BLaER1 (cell line): ENCODE data around the gene KLHL30.

Experiments
- H3K27ac ChIP-seq: shearing (Covaris generic); formaldehyde crosslinking; 2 replicates; pipeline ENCODE4 v1.8.1; 2022
- H3K27me3 ChIP-seq: shearing (Covaris generic); formaldehyde crosslinking; 2 replicates; pipeline ENCODE4 v1.8.1; 2022
- H3K36me3 ChIP-seq: shearing (Covaris generic); formaldehyde crosslinking; 2 replicates; pipeline ENCODE4 v1.8.1; 2022
- H3K4me1 ChIP-seq: shearing (Covaris generic); formaldehyde crosslinking; 2 replicates; pipeline ENCODE4 v1.8.1; 2022
- H3K4me2 ChIP-seq: shearing (Covaris generic); formaldehyde crosslinking; 2 replicates; pipeline ENCODE4 v1.8.1; 2022
- H3K4me3 ChIP-seq: shearing (Covaris generic); formaldehyde crosslinking; 2 replicates; pipeline ENCODE4 v1.8.1; 2022
- H3K9ac ChIP-seq: shearing (Covaris generic); formaldehyde crosslinking; 2 replicates; pipeline ENCODE4 v1.8.1; 2022
- H3K9me3 ChIP-seq: shearing (Covaris generic); formaldehyde crosslinking; 2 replicates; pipeline ENCODE4 v1.8.1; 2022
- H4K20me1 ChIP-seq: shearing (Covaris generic); formaldehyde crosslinking; 2 replicates; pipeline ENCODE4 v1.8.1; 2022
- Cebpa-rat ChIP-seq: shearing (Covaris generic); IDR thresholded peaks from 2 replicates; pipeline ENCODE4 v1.8.1; 2022

Gene KLHL30

DNA sequence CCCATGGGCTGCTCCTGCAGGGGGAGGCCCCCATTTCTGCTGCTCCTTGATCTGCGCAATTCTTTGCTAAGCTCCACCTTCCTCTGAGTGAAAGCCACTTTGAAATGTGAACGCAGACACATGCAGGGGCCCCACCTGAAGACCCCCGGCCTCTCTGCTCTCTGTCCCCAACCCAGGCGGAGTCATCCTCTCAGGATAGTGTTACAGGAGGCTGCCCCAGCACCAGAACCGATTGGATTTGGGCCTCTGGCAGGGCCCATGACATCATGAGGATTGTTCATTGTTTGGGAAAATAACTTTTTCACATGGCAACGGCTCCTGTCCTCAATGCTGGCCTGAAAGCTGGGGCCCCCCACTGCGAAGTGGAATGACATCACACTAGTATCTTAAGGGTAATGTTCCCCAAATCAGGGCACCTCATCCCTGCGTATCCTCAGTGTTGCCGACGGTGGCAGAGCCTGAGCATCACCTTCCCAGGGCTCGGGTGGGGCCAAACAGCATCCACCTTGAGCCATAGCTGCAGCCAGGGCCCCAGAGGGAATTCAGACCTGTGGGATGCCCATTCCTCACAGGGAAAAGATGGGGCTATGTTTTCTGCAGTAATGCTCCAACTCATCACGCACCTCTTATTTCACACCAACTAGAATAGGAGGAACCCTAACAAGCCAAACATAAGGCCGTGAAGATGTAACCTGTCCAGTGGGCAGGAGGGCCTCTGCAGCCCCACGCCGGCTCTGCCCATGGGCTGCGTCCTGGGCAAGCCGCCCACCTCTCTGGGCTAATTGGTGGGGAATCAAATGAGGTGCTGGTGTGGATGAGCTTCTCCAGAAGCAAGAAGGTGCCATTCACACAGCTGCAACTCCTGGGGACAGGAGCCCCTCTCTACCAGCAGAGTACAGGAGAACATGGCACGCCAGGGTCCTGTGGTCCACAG, 17.6 kb downstream of the KLHL30 start:
- Histone ChIP-seq H3K4me2 (peak overlapping the region; percentile 42), H3K27ac (no peak overlapping the region), H3K9me3 (no peaks in the 10 kb centered on the region; the same call in 1 of the 2 replicates), H4K20me1 (0 out of 2 replicates have a peak, but pooled peaks cover 6% of the 10 kb centered on the region), H3K4me3 (no peak overlapping the region), H3K27me3 (peaks cover 10% of the 10 kb centered on the region; the same call in 1 of the 2 replicates), H3K9ac (no peak overlapping the region), H3K36me3 (no peaks in the 10 kb centered on the region), H3K4me1 (peaks cover 45% of the 10 kb centered on the region)
- TF ChIP-seq Cebpa-rat = no peak

DNA sequence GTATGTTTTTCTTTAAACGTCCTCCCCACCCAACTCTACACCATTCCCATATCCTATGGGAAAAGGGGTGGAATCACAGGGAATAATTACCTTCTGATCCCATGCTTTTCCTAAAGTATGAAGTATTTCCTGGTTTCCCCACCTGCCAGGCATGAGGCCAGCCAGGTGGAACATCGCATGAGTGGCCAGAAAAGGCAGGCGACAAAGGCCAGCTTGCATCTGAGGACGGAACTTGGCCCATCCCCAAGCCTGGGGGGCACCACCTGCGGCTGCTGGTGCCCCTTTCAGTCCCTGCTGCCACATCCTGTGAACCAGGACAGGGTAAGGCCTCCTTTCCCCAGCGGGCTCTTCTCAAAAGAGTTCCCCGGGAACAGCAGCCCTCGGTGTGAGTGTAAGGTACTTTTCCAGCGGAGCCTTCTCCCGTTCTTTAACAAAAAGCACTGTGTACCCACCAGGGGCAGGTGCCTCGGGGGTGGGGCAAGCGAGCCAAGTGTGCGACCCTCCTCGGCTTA, 19.1 kb downstream of the KLHL30 start:
- Histone ChIP-seq H4K20me1 (0 out of 2 replicates have a peak, but pooled peaks cover 6% of the 10 kb centered on the region), H3K9me3 (no peaks in the 10 kb centered on the region; the same call in 1 of the 2 replicates), H3K9ac (no peak overlapping the region), H3K4me2 (no peak overlapping the region), H3K36me3 (no peaks in the 10 kb centered on the region), H3K4me1 (peaks cover 44% of the 10 kb centered on the region), H3K27ac (no peak overlapping the region), H3K27me3 (peaks cover 10% of the 10 kb centered on the region; the same call in 1 of the 2 replicates), H3K4me3 (no peak overlapping the region)
- TF ChIP-seq Cebpa-rat = no peak

DNA sequence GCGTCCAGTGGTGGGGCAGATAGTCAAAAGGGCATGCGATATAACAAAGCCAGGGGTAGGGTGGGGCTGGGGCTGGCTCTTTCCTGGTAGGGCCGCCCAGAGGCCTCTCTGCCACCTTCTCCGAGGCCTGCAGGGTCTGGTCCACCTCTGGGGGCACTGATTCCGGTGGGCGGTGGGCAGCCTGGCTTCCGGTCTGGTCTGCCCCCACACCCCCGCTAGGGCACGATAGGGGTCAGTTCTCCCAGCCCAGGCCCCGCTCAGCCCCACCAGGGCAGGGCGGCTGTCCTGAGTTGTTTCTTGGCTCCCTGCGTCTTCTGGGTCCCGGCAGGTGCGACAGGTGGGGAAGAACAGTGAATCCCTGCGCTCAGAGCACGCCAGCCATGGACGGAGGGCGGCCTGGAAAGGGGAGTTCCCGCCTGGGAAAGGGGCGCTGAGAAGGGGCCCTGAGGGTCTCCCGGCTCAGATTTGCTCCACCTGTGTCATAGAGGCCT, 19.6 kb downstream of the KLHL30 start:
- H4K20me1 ChIP-seq = 0 out of 2 replicates have a peak, but pooled peaks cover 6% of the 10 kb centered on the region
- peak overlapping the region; percentile 99; the same call in 1 of the 2 replicates for H3K4me2 ChIP-seq
- no peak overlapping the region for H3K9ac ChIP-seq
- no peaks in the 10 kb centered on the region for H3K36me3 ChIP-seq
- H3K4me3 ChIP-seq = no peak overlapping the region
- H3K27me3 ChIP-seq = peaks cover 10% of the 10 kb centered on the region; the same call in 1 of the 2 replicates
- no peak overlapping the region for H3K27ac ChIP-seq
- TF ChIP-seq Cebpa-rat = no peak
- no peaks in the 10 kb centered on the region; the same call in 1 of the 2 replicates for H3K9me3 ChIP-seq
- peaks cover 46% of the 10 kb centered on the region for H3K4me1 ChIP-seq

DNA sequence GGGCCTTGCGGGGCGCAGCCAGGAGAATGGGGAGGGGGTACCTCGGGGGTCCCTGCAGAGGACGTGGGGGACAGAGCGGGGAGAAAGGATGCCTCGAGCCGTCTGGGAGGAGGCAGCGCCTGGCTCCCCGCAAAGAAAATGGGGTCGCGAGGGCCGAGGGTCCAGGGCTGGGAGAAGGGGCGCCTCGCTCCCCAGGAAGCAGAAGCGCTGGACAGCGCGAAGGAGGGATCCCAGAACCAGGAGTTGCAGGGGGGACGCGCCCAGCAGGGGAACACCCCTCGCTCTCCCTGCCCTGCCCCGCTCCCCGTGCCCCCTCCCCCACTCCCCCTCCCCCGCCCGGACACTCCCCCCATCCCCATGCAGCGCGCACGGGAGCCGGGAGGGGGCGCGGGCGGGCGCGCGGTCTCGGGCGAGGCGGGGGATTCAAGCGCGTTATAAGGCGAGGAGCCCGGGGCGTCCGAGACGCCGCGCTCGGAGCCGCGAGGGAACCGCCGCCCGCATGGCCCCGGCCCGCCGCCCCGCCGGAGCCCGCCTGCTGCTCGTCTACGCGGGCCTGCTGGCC, 20.1 kb downstream of the KLHL30 start, which contains the start of gene ERFE:
ERFE (plus strand) TSS at position 462 of the 562 bp plus-strand sequence; CDS start at position 500, 38 bp downstream.
- TF ChIP-seq Cebpa-rat = no peak
- peaks cover 10% of the 10 kb centered on the region; the same call in 1 of the 2 replicates for H3K27me3 ChIP-seq
- H3K36me3 ChIP-seq = no peaks in the 10 kb centered on the region
- H4K20me1 ChIP-seq = 0 out of 2 replicates have a peak, but pooled peaks cover 6% of the 10 kb centered on the region
- H3K4me2 ChIP-seq = peak within 1 kb of the TSS; percentile 99
- H3K4me3 ChIP-seq = peak within 1 kb of the TSS; percentile 73
- H3K9me3 ChIP-seq = no peaks in the 10 kb centered on the region; the same call in 1 of the 2 replicates
- peak within 1 kb of the TSS; percentile 79 for H3K27ac ChIP-seq
- H3K4me1 ChIP-seq = peaks cover 46% of the 10 kb centered on the region
- H3K9ac ChIP-seq = peak within 1 kb of the TSS; percentile 81; the same call in 1 of the 2 replicates

DNA sequence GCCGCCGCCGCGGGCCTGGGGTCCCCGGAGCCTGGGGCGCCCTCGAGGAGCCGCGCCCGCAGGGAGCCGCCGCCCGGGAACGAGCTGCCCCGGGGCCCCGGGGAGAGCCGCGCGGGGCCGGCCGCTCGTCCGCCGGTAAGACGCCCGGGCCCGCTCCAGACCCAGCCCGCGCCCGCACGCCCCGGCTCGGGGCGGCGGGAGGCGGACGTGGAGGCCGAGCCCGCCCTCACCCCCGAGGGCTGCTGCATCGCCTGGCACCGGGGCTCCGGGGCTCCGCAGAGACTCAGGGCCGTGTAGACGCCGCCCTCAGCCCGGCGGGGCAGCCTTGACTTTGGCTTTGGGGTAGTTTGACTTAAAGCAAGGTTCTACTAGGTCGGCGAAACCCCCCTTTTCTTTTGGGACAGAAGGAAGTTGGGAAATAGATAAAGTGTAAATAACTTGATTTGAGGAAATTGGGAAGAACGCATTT, 20.6 kb downstream of the KLHL30 start:
- Histone ChIP-seq H4K20me1 (0 out of 2 replicates have a peak, but pooled peaks cover 6% of the 10 kb centered on the region), H3K4me2 (peak overlapping the region; percentile 99), H3K36me3 (no peaks in the 10 kb centered on the region), H3K27me3 (peaks cover 10% of the 10 kb centered on the region; the same call in 1 of the 2 replicates), H3K4me1 (peaks cover 46% of the 10 kb centered on the region), H3K4me3 (peak overlapping the region; percentile 73), H3K9me3 (no peaks in the 10 kb centered on the region; the same call in 1 of the 2 replicates), H3K9ac (peak overlapping the region; percentile 81; the same call in 1 of the 2 replicates), H3K27ac (peak overlapping the region; percentile 79)
- TF ChIP-seq Cebpa-rat = no peak

DNA sequence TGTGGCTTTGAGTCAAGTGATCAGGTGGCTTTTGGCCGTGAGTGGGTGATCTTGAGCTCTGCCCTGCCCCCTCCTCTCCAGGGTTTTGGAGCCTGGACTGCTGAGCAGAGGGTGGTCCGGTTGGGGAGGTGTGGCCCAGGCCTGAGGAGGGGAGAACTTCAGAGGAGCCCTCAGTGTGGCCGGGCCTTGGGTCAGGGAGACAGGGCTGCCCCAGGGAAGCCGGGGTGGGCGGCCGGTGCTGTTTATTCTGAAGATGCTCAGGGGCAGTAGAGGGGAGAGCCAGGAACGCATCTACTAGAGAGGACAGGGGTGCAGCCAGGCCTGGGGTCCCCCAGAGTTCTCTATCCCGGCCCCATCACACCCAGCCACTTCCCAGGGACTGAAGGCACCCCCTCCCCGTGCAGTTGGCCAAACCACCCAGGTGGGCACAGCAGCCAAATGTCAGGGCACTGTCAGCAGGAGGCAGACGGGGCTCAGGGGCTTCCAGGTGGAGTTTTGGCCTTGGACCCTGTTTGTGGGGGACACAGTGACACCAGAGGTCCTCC, 21.3 kb downstream of the KLHL30 start:
- Histone ChIP-seq H3K27me3 (peaks cover 10% of the 10 kb centered on the region; the same call in 1 of the 2 replicates), H4K20me1 (0 out of 2 replicates have a peak, but pooled peaks cover 6% of the 10 kb centered on the region), H3K4me2 (peak overlapping the region; percentile 99), H3K4me3 (peak overlapping the region; percentile 73), H3K36me3 (no peaks in the 10 kb centered on the region), H3K9ac (peak overlapping the region; percentile 81; the same call in 1 of the 2 replicates), H3K27ac (no peak overlapping the region), H3K4me1 (peaks cover 46% of the 10 kb centered on the region), H3K9me3 (no peaks in the 10 kb centered on the region)
- TF ChIP-seq Cebpa-rat = no peak

DNA sequence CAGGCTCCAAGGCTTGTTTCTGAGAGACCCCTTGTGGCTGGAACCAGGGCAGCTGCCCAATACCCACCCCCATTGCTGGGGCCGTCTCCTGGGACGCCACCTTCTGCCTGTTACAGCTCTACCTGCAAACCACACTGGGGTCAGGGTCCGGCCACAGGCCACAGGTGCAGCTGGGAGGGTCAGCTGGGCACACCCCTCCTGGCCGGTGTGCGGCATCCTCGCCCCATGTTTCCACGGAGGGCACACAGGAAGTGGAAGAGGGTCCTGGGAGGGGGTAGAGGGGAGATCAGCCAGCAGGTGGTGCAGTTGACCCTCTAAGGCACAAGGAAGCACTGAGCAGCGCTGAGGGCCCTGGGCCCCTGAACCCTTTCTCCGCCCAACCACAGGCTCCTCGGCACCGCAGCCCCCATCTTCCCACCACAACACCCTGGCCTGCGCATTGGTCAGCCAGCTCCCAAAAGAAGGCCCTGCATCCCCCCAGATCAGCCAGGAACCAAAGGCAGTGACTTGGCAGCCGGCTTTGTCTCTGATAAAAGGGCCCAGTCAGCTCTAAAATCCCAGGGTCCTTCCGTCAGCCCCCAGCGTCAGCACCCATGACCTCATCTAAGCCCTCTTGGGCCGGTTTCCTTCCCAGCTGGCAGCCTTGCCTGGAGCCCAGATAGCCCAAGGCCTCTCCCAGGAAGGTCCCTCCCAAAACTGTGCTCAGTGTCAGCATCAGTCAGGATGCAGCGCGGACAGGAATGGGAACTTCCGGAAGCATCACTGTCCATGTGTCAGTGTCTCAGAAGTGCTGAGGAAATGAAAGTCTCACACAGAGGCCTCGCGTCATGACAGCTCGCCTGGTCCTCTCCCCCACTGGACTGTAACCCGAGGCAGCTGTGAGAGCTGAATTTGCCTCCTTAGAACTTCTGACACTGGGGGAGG, 22.0 kb downstream of the KLHL30 start:
- H3K27ac ChIP-seq = peak overlapping the region; percentile 64
- no peak for TF ChIP-seq Cebpa-rat
- peaks cover 10% of the 10 kb centered on the region; the same call in 1 of the 2 replicates for H3K27me3 ChIP-seq
- peak overlapping the region; percentile 73 for H3K4me3 ChIP-seq
- 0 out of 2 replicates have a peak, but pooled peaks cover 6% of the 10 kb centered on the region for H4K20me1 ChIP-seq
- 0 out of 2 replicates have a peak, but pooled peaks cover 3% of the 10 kb centered on the region for H3K36me3 ChIP-seq
- H3K9me3 ChIP-seq = no peaks in the 10 kb centered on the region
- H3K9ac ChIP-seq = peak overlapping the region; percentile 45; the same call in 1 of the 2 replicates
- peak overlapping the region; percentile 99 for H3K4me2 ChIP-seq
- H3K4me1 ChIP-seq = peaks cover 39% of the 10 kb centered on the region
